Neuronal stem cell (in vitro differentiated cells): Measurements from ENCODE around the gene DDAH1.

ENCODE experiments used
- DNase-seq: peaks from one replicate; pipeline ENCODE4 v3.0.0-alpha.2; 2013; ENCODE audit warnings: low spot score
- H2AFZ ChIP-seq: one replicate; pipeline ENCODE4 v1.6.1; 2013; ENCODE audit warnings: mild to moderate bottlenecking, low read length, inconsistent platforms
- H2AK5ac ChIP-seq: 2 replicates; pipeline ENCODE4 v1.6.1; 2013; ENCODE audit warnings: low read depth, mild to moderate bottlenecking, inconsistent platforms, low read length, moderate library complexity, mixed read lengths
- H2BK120ac ChIP-seq: 2 replicates; pipeline ENCODE4 v1.6.1; 2013; ENCODE audit warnings: low read depth, mild to moderate bottlenecking, inconsistent platforms, low read length, moderate library complexity, mixed read lengths
- H2BK12ac ChIP-seq: one replicate; pipeline ENCODE4 v1.6.1; 2013; ENCODE audit warnings: low read length, inconsistent platforms
- H2BK15ac ChIP-seq: 2 replicates; pipeline ENCODE4 v1.6.1; 2013; ENCODE audit warnings: mild to moderate bottlenecking, low read length, inconsistent platforms, mixed read lengths
- H2BK5ac ChIP-seq: one replicate; pipeline ENCODE4 v1.6.1; 2013; ENCODE audit warnings: inconsistent platforms, mild to moderate bottlenecking, low read length, moderate library complexity
- H3K14ac ChIP-seq: one replicate; pipeline ENCODE4 v1.6.1; 2013; ENCODE audit warnings: low read length, inconsistent platforms
- H3K18ac ChIP-seq: 2 replicates; pipeline ENCODE4 v1.6.1; 2013; ENCODE audit warnings: low read length, inconsistent platforms
- H3K23ac ChIP-seq: 2 replicates; pipeline ENCODE4 v1.6.1; 2013; ENCODE audit warnings: low read depth, mild to moderate bottlenecking, mixed read lengths, low read length, inconsistent platforms; ENCODE audit not compliant: poor library complexity
- H3K27ac ChIP-seq: replicated peaks from 3 replicates; pipeline ENCODE4 v1.5.1; 2013; ENCODE audit warnings: low read length, inconsistent platforms
- H3K27me3 ChIP-seq, 3 experiments: 2 replicates each; pipeline ENCODE4 v1.6.1; 2013; ENCODE audit warnings: low read length in 3 of 3, mild to moderate bottlenecking in 2 of 3, inconsistent platforms in 1 of 3, low read depth in 1 of 3, mixed read lengths in 1 of 3, moderate library complexity in 1 of 3; ENCODE audit not compliant: control insufficient read depth in 3 of 3, insufficient read depth in 3 of 3
- H3K36me3 ChIP-seq, 2 donors: replicated peaks in 1 of 2; 2 replicates each; pipeline ENCODE4 v1.6.1; 2013; ENCODE audit warnings: low read length in 2 of 2; ENCODE audit not compliant: control insufficient read depth in 2 of 2, insufficient read depth in 2 of 2
- H3K4ac ChIP-seq: 2 replicates; pipeline ENCODE4 v1.6.1; 2013; ENCODE audit warnings: inconsistent platforms, mild to moderate bottlenecking, low read length, moderate library complexity
- H3K4me1 ChIP-seq, 2 donors: 1 replicate in 1 of 2; 2 replicates in 1 of 2; pipeline ENCODE4 v1.6.1; 2013; ENCODE audit warnings: low read length in 2 of 2, low read depth in 1 of 2; ENCODE audit not compliant: control insufficient read depth in 2 of 2, insufficient read depth in 1 of 2
- H3K4me2 ChIP-seq: one replicate; pipeline ENCODE4 v1.6.1; 2013; ENCODE audit warnings: mild to moderate bottlenecking, low read length, inconsistent platforms; ENCODE audit not compliant: insufficient read depth, poor library complexity, severe bottlenecking
- H3K4me3 ChIP-seq, 2 donors: 2 replicates each; pipeline ENCODE4 v1.5.1; 2013; ENCODE audit warnings: low read length in 2 of 2, mild to moderate bottlenecking in 2 of 2, inconsistent platforms in 1 of 2, moderate library complexity in 1 of 2
- H3K79me1 ChIP-seq: one replicate; pipeline ENCODE4 v1.6.1; 2013; ENCODE audit warnings: low read depth, mild to moderate bottlenecking, inconsistent platforms, low read length, moderate library complexity
- H3K9ac ChIP-seq: one replicate; pipeline ENCODE4 v1.6.1; 2013; ENCODE audit warnings: mild to moderate bottlenecking, low read depth, low read length, inconsistent platforms; ENCODE audit not compliant: poor library complexity
- H3K9me3 ChIP-seq, 2 donors: replicated peaks in 1 of 2; 2 replicates each; pipeline versions ENCODE3 to v1.6.1; 2013; ENCODE audit warnings: low read length in 2 of 2, mild to moderate bottlenecking in 2 of 2, inconsistent platforms in 1 of 2, low read depth in 1 of 2, mixed read lengths in 1 of 2, moderate library complexity in 1 of 2; ENCODE audit not compliant: control insufficient read depth in 2 of 2, insufficient read depth in 1 of 2
- H4K8ac ChIP-seq: one replicate; pipeline ENCODE4 v1.6.1; 2013; ENCODE audit warnings: low read depth, mild to moderate bottlenecking, inconsistent platforms, low read length, moderate library complexity
- H4K91ac ChIP-seq: one replicate; pipeline ENCODE4 v1.6.1; 2013; ENCODE audit warnings: low read length, low read depth, mild to moderate bottlenecking, inconsistent platforms; ENCODE audit not compliant: poor library complexity
- whole genome bisulfite sequencing, 2 donors: extraction: QIAGEN DNeasy Blood & Tissue Kit; methylation state at CpG; one replicate each; pipeline ENCODE4 v1.1.7; 2013; ENCODE audit warnings: missing lambda C conversion rate in 2 of 2, mixed read lengths in 1 of 2; ENCODE audit not compliant: insufficient read length in 2 of 2, insufficient replicate concordance in 1 of 2; ENCODE audit errors: extremely low coverage in 2 of 2; 5-methylcytosine and 5-hydroxymethylcytosine counted together

DDAH1 gene

GRCh38 chr1:85278853-85279314, 186.1 kb downstream of the DDAH1 start:
- peaks cover 2 to 4% of the 10 kb centered on the region in 2 donors for H3K4me1 ChIP-seq
- H4K91ac ChIP-seq = no peak overlapping the region
- no peaks in the 10 kb centered on the region for H3K36me3 ChIP-seq
- H3K27me3 ChIP-seq = no peaks in the 10 kb centered on the region
- WGBS, 2 donors = no CpG with 5 or more reads among the region's 2 CpGs
- H2AFZ ChIP-seq = no peak overlapping the region
- no peak for DNase-seq
- H2BK120ac ChIP-seq = no peak overlapping the region
- H3K4me3 ChIP-seq = no peak overlapping the region
- no peak overlapping the region for H3K27ac ChIP-seq
- H2BK12ac ChIP-seq = no peak overlapping the region
- no peak overlapping the region for H2AK5ac ChIP-seq
- H3K9me3 ChIP-seq = no peaks in the 10 kb centered on the region
- no peak overlapping the region for H3K4me2 ChIP-seq
- no peak overlapping the region for H3K4ac ChIP-seq
- H3K23ac ChIP-seq = no peak overlapping the region
- H3K14ac ChIP-seq = no peak overlapping the region
- H3K18ac ChIP-seq = no peak overlapping the region
- no peak overlapping the region for H4K8ac ChIP-seq
- no peak overlapping the region for H2BK5ac ChIP-seq
- H3K9ac ChIP-seq = no peak overlapping the region
- H2BK15ac ChIP-seq = no peak overlapping the region
- H3K79me1 ChIP-seq = no peaks in the 10 kb centered on the region

- Histone ChIP-seq H3K23ac (no peak overlapping the region), H2BK15ac (no peak overlapping the region), H2BK12ac (no peak overlapping the region), H2BK120ac (no peak overlapping the region), H3K4me1 (peaks cover 2 to 4% of the 10 kb centered on the region in 2 donors), H4K91ac (no peak overlapping the region), H4K8ac (no peak overlapping the region), H3K18ac (no peak overlapping the region), H3K4ac (no peak overlapping the region), H3K4me3 (no peak overlapping the region), H2BK5ac (no peak overlapping the region), H3K14ac (no peak overlapping the region), H2AFZ (no peak overlapping the region), H3K4me2 (no peak overlapping the region), H3K27ac (no peak overlapping the region), H2AK5ac (no peak overlapping the region), H3K36me3 (peaks cover 0 to 5% of the 10 kb centered on the region in 2 donors), H3K9me3 (no peaks in the 10 kb centered on the region), H3K27me3 (no peaks in the 10 kb centered on the region), H3K9ac (no peak overlapping the region), H3K79me1 (no peaks in the 10 kb centered on the region)
- WGBS, 2 donors = no CpG with 5 or more reads among the region's 4 CpGs
- no peak for DNase-seq
These were observed 187.2 kb downstream of the DDAH1 start for GRCh38 chr1:85277802-85278201.

GRCh38 chr1:85276978-85277639, 187.8 kb downstream of the DDAH1 start:
- no peak overlapping the region for H3K4ac ChIP-seq
- H2AK5ac ChIP-seq = no peak overlapping the region
- no peak overlapping the region for H2BK12ac ChIP-seq
- peak overlapping the region; percentile 22 for H2BK15ac ChIP-seq
- H3K27ac ChIP-seq = peak overlapping the region; percentile 50
- H3K9ac ChIP-seq = no peak overlapping the region
- H3K27me3 ChIP-seq = no peaks in the 10 kb centered on the region
- peaks cover 2 to 4% of the 10 kb centered on the region in 2 donors for H3K4me1 ChIP-seq
- peaks cover 0 to 9% of the 10 kb centered on the region in 2 donors for H3K36me3 ChIP-seq
- H3K4me2 ChIP-seq = peak overlapping the region; percentile 38
- H2BK120ac ChIP-seq = no peak overlapping the region
- H3K9me3 ChIP-seq = no peaks in the 10 kb centered on the region
- H4K8ac ChIP-seq = no peak overlapping the region
- H3K23ac ChIP-seq = peak overlapping the region; percentile 81
- no peak overlapping the region for H4K91ac ChIP-seq
- peak overlapping the region; percentile 92 for H2AFZ ChIP-seq
- no peak overlapping the region for H2BK5ac ChIP-seq
- peak overlapping the region; percentile 82 to 90 for H3K4me3 ChIP-seq
- H3K14ac ChIP-seq = no peak overlapping the region
- H3K79me1 ChIP-seq = no peaks in the 10 kb centered on the region
- no peak overlapping the region for H3K18ac ChIP-seq
- WGBS, 2 donors = no CpG with 5 or more reads among the region's 11 CpGs
- no peak for DNase-seq

GRCh38 chr1:85276215-85276977, 188.6 kb downstream of the DDAH1 start, which contains the start of gene BCL10:
Gene BCL10 (minus strand): TSS chr1:85276632. CDS start chr1:85276352, 280 bp downstream.
- Histone ChIP-seq H3K79me1 (no peaks in the 10 kb centered on the region), H4K91ac (no peak within 1 kb of the TSS), H3K4ac (no peak within 1 kb of the TSS), H2BK15ac (peak within 1 kb of the TSS; percentile 28), H4K8ac (no peak within 1 kb of the TSS), H2BK120ac (no peak within 1 kb of the TSS), H2BK5ac (no peak within 1 kb of the TSS), H2AFZ (peak within 1 kb of the TSS; percentile 92), H3K9me3 (no peaks in the 10 kb centered on the region), H3K4me2 (peak within 1 kb of the TSS; percentile 66), H2BK12ac (no peak within 1 kb of the TSS), H3K14ac (no peak within 1 kb of the TSS), H3K4me3 (peak within 1 kb of the TSS; percentile 90 to 91), H3K36me3 (peaks cover 0 to 16% of the 10 kb centered on the region in 2 donors), H3K27ac (peak within 1 kb of the TSS; percentile 75), H3K23ac (peak within 1 kb of the TSS; percentile 81), H3K27me3 (no peaks in the 10 kb centered on the region), H3K4me1 (peaks cover 2 to 4% of the 10 kb centered on the region in 2 donors), H3K18ac (peak within 1 kb of the TSS; percentile 90), H3K9ac (peak within 1 kb of the TSS; percentile 82), H2AK5ac (no peak within 1 kb of the TSS)
- DNase-seq = peak; percentile 95
- WGBS, 2 donors = no CpG with 5 or more reads among the region's 78 CpGs
